PC-3 (cell line): ENCODE measurements around the gene DVL1.

Experiments
- EZH2 ChIP-seq: fragments of 300-600 bp; sonication (generic); IDR thresholded peaks from one replicate; pipeline ENCODE4 v1.6.1; 2017; ENCODE audit warnings: antibody characterized with exemption, mild to moderate bottlenecking, low read length; ENCODE audit not compliant: unreplicated experiment
- EZH2phosphoT487 ChIP-seq: fragments of 300-600 bp; sonication (generic); IDR thresholded peaks from 2 replicates; pipeline ENCODE4 v1.6.1; 2018; ENCODE audit warnings: mild to moderate bottlenecking, antibody characterized with exemption, low read length, borderline replicate concordance
- TF ChIP-seq, protein P1 (sequence below): fragments of 300-600 bp; sonication (generic); conservative IDR thresholded peaks from 2 replicates; pipeline ENCODE4 v1.5.1; 2017; ENCODE audit warnings: antibody characterized with exemption, low read depth, mild to moderate bottlenecking, low read length

DNA sequence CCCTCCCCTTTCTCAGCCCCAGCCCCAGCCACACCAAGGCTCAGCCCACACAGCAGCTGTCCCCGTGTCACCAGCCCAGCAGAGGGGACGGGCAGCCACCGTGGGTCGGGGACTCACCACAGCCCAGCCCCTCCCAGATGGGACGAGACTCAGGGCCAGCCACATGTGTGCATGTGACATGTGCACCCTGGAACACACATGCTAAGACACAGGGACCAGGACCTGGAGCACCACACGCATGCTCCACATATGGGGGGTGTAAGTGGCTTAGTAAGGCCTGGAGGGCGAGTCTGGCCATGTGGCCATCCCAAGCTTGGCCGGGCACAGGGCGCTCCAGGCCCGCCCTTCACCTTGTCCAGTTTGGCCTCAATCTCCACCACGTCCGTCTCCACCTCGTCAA, 45.5 kb downstream of the DVL1 start:
- TF ChIP-seq, protein P1, sequence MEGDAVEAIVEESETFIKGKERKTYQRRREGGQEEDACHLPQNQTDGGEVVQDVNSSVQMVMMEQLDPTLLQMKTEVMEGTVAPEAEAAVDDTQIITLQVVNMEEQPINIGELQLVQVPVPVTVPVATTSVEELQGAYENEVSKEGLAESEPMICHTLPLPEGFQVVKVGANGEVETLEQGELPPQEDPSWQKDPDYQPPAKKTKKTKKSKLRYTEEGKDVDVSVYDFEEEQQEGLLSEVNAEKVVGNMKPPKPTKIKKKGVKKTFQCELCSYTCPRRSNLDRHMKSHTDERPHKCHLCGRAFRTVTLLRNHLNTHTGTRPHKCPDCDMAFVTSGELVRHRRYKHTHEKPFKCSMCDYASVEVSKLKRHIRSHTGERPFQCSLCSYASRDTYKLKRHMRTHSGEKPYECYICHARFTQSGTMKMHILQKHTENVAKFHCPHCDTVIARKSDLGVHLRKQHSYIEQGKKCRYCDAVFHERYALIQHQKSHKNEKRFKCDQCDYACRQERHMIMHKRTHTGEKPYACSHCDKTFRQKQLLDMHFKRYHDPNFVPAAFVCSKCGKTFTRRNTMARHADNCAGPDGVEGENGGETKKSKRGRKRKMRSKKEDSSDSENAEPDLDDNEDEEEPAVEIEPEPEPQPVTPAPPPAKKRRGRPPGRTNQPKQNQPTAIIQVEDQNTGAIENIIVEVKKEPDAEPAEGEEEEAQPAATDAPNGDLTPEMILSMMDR = no peak
- TF ChIP-seq EZH2 (no peak), EZH2phosphoT487 (no peak)
